T-cell (primary cell): ENCODE results near the gene FYCO1. TPM values are rescaled to one million over a fixed set of nuclear protein-coding genes. Genes with fewer than 3 reads are reported as not detected.
A peak's percentile ranks its signal among the peaks of the same experiment; 100 is the strongest.

Source experiments
- ATAC-seq, 4 experiments: fragments of 200-7000 bp in 3 of 4; fragments of 150-1000 bp in 1 of 4; cut with Tn5 transposase; replicated peaks in 1 of 4; 1 replicate in 3 of 4; 2 replicates in 1 of 4; pipeline ENCODE4 v1.10.0; 2021; ENCODE audit warnings: moderate library complexity in 3 of 4, mild to moderate bottlenecking in 2 of 4, moderate number of reproducible peaks in 1 of 4
- CTCF ChIA-PET, 2 donors: fragments of 300-600 bp; sonication (Branson Sonifier 250); formaldehyde crosslinking; loops; one replicate each; lab custom pipeline; 2022; ENCODE audit warnings: antibody characterized with exemption in 2 of 2; lab: Charles Lee
- POLR2A ChIA-PET, 2 donors: fragments of 300-600 bp; sonication (Branson Sonifier 250); formaldehyde crosslinking; loops; one replicate each; lab custom pipeline; 2022; ENCODE audit warnings: antibody characterized with exemption in 2 of 2; lab: Charles Lee
- DNase-seq, 35 experiments: peaks; one replicate each; pipeline versions ENCODE4 v3.0.0 to v3.0.0-alpha.2; 2013 to 2023
- H3K27ac ChIP-seq: one replicate; pipeline ENCODE4 v1.5.1; 2013; ENCODE audit warnings: low read length
- H3K27me3 ChIP-seq, 2 experiments: replicated peaks in 1 of 2; 1 replicate in 1 of 2; 2 replicates in 1 of 2; pipeline versions ENCODE4 v1.6.1 to v1.7.0; 2013; ENCODE audit warnings: low read length in 1 of 2, mixed read lengths in 1 of 2; ENCODE audit not compliant: control insufficient read depth in 2 of 2, insufficient read depth in 2 of 2; ENCODE audit errors: extremely low read depth in 1 of 2
- H3K36me3 ChIP-seq, 2 donors: 1 replicate in 1 of 2; 2 replicates in 1 of 2; pipeline versions ENCODE4 v1.6.1 to v1.7.0; 2013; ENCODE audit warnings: low read length in 1 of 2; ENCODE audit not compliant: control insufficient read depth in 2 of 2, insufficient read depth in 1 of 2; ENCODE audit errors: extremely low read depth in 1 of 2
- H3K4me1 ChIP-seq, 2 experiments: 1 replicate in 1 of 2; 2 replicates in 1 of 2; pipeline versions ENCODE4 v1.6.1 to v1.7.0; 2013; ENCODE audit warnings: low read length in 2 of 2, mixed read lengths in 1 of 2; ENCODE audit not compliant: insufficient read depth in 2 of 2, control insufficient read depth in 1 of 2; ENCODE audit errors: extremely low read depth in 1 of 2
- H3K4me3 ChIP-seq, 2 donors: 1 replicate in 1 of 2; 2 replicates in 1 of 2; pipeline versions ENCODE4 v1.5.1 to v1.7.0; 2013; ENCODE audit warnings: mild to moderate bottlenecking in 2 of 2, low read length in 1 of 2, moderate library complexity in 1 of 2; ENCODE audit not compliant: control insufficient read depth in 1 of 2; ENCODE audit errors: extremely low read depth in 1 of 2
- H3K9me3 ChIP-seq: 2 replicates; pipeline ENCODE4 v1.7.0; 2013
- H3K27ac Mint-ChIP-seq, 2 donors: one replicate each; pipeline ENCODE4 v1.8.0; 2020 to 2021; ENCODE audit warnings: mild to moderate bottlenecking in 2 of 2, mixed read lengths in 2 of 2
- H3K27me3 Mint-ChIP-seq, 2 donors: one replicate each; pipeline ENCODE4 v1.8.0; 2021 to 2022; ENCODE audit warnings: mixed read lengths in 2 of 2
- H3K36me3 Mint-ChIP-seq: one replicate; pipeline ENCODE4 v1.8.0; 2021; ENCODE audit warnings: mixed read lengths
- H3K4me1 Mint-ChIP-seq, 3 donors: one replicate each; pipeline ENCODE4 v1.8.0; 2020 to 2022; ENCODE audit warnings: mixed read lengths in 3 of 3, mild to moderate bottlenecking in 1 of 3
- H3K4me3 Mint-ChIP-seq, 3 donors: one replicate each; pipeline ENCODE4 v1.8.0; 2020 to 2022; ENCODE audit warnings: mild to moderate bottlenecking in 3 of 3, mixed read lengths in 3 of 3, moderate library complexity in 3 of 3
- H3K9me3 Mint-ChIP-seq, 3 donors: one replicate each; pipeline ENCODE4 v1.8.0; 2020 to 2022; ENCODE audit warnings: mixed read lengths in 3 of 3
- WGBS: methylation state at CpG from one replicate; pipeline ENCODE4 v1.1.5; 2013; ENCODE audit warnings: missing lambda C conversion rate; ENCODE audit not compliant: insufficient coverage; 5-methylcytosine and 5-hydroxymethylcytosine counted together
- total RNA-seq, 35 experiments: library from RNA in 6 of 35; stranded (reverse) in 6 of 35; fragments of 120-200 nt in 1 of 35; gene quantifications; one replicate each; pipeline versions ENCODE4 v1.2.1 to v1.2.4 and lab custom pipeline; 2013 to 2026

Gene FYCO1
- total RNA-seq, 5 donors from 2014 or later (not counting 1 experiment from before 2014, with no cell fraction given) = 24.6 to 46.3 (median 35.0) TPM

- H3K9me3 ChIP-seq = no peaks in the 10 kb centered on the region
- Mint-ChIP-seq H3K27me3 (no peaks in the 10 kb centered on the region), H3K27ac (no peak overlapping the region), H3K4me1 (peaks cover 5 to 31% (median 6%) of the 10 kb centered on the region in 3 donors), H3K36me3 (peaks cover 78% of the 10 kb centered on the region), H3K9me3 (no peaks in the 10 kb centered on the region), H3K4me3 (no peak overlapping the region)
- POLR2A ChIA-PET = interaction anchor here in 1 of 2 donors (0.5 kb wide), 1 partner anchor 285 kb away, joined by 3 read pairs; no protein-coding TSS in a partner anchor
- no peak overlapping the region for H3K27ac ChIP-seq
- no peak overlapping the region for H3K4me3 ChIP-seq
- WGBS = no CpG with 5 or more reads among the region's 2 CpGs
- peaks cover 27 to 89% of the 10 kb centered on the region in 2 donors for H3K36me3 ChIP-seq
- H3K4me1 ChIP-seq = peaks cover 2 to 7% of the 10 kb centered on the region in 2 experiments
- DNase-seq (no peak), ATAC-seq (no peak)
- CTCF ChIA-PET = interaction anchor here (0.9 to 1.2 kb wide), 2 partner anchors 18 to 167 kb away, joined by 4 to 6 read pairs; no protein-coding TSS in a partner anchor
- no peaks in the 10 kb centered on the region for H3K27me3 ChIP-seq
Measured at GRCh38 chr3:45927881-45928280, 67.7 kb downstream of the FYCO1 start.

GRCh38 chr3:45923755-45924154, 71.9 kb downstream of the FYCO1 start:
- Histone ChIP-seq H3K27ac (no peak overlapping the region), H3K4me1 (peaks cover 6 to 14% of the 10 kb centered on the region in 2 experiments), H3K4me3 (no peak overlapping the region), H3K9me3 (no peaks in the 10 kb centered on the region), H3K36me3 (peaks cover 8 to 80% of the 10 kb centered on the region in 2 donors), H3K27me3 (no peaks in the 10 kb centered on the region)
- H3K36me3 Mint-ChIP-seq = peaks cover 71% of the 10 kb centered on the region
- ChIA-PET CTCF (no interaction called here), POLR2A (no interaction called here)
- no peaks in the 10 kb centered on the region for H3K9me3 Mint-ChIP-seq
- H3K27ac Mint-ChIP-seq = no peak overlapping the region
- ATAC-seq (no peak), DNase-seq (no peak)
- H3K27me3 Mint-ChIP-seq = no peaks in the 10 kb centered on the region
- peaks cover 11 to 36% (median 13%) of the 10 kb centered on the region in 3 donors for H3K4me1 Mint-ChIP-seq
- WGBS = 72% methylated on average over 3 of the region's 3 CpGs
- no peak overlapping the region for H3K4me3 Mint-ChIP-seq

- ChIA-PET CTCF (no interaction called here), POLR2A (interaction anchor here (0.5 to 0.7 kb wide), 2 partner anchors 11 to 219 kb away, joined by 3 read pairs; no protein-coding TSS in a partner anchor)
Measured at GRCh38 chr3:45922950-45923590, 72.6 kb downstream of the FYCO1 start.

GRCh38 chr3:45922039-45922326, 73.6 kb downstream of the FYCO1 start:
- Histone ChIP-seq H3K27ac (no peak overlapping the region), H3K4me1 (peaks cover 5 to 18% of the 10 kb centered on the region in 2 experiments), H3K9me3 (no peaks in the 10 kb centered on the region), H3K36me3 (peaks cover 8 to 73% of the 10 kb centered on the region in 2 donors), H3K4me3 (peak overlapping the region in 1 of 2 donors; percentile 3), H3K27me3 (no peaks in the 10 kb centered on the region)
- Mint-ChIP-seq H3K27me3 (no peaks in the 10 kb centered on the region), H3K27ac (peak overlapping the region; percentile 86 to 87), H3K9me3 (no peaks in the 10 kb centered on the region), H3K36me3 (peaks cover 58% of the 10 kb centered on the region), H3K4me3 (no peak overlapping the region), H3K4me1 (peaks cover 13 to 29% (median 20%) of the 10 kb centered on the region in 3 donors)
- DNase-seq (no peak), ATAC-seq (peak in 3 of 4 experiments; percentile 21 to 29 (median 24))
- ChIA-PET POLR2A (no interaction called here), CTCF (no interaction called here)
- 90% methylated on average over 3 of the region's 3 CpGs for WGBS

More at GRCh38 chr3:45922950-45923590, 72.6 kb downstream of the FYCO1 start:
- Histone ChIP-seq H3K27ac (no peak overlapping the region), H3K27me3 (no peaks in the 10 kb centered on the region), H3K9me3 (no peaks in the 10 kb centered on the region), H3K4me1 (peaks cover 5 to 13% of the 10 kb centered on the region in 2 experiments), H3K36me3 (peaks cover 8 to 80% of the 10 kb centered on the region in 2 donors), H3K4me3 (no peak overlapping the region)
- H3K9me3 Mint-ChIP-seq = no peaks in the 10 kb centered on the region
- DNase-seq = no peak
- no peak overlapping the region for H3K27ac Mint-ChIP-seq
- peaks cover 10 to 34% (median 12%) of the 10 kb centered on the region in 3 donors for H3K4me1 Mint-ChIP-seq
- peaks cover 69% of the 10 kb centered on the region for H3K36me3 Mint-ChIP-seq
- WGBS = 93% methylated on average over 2 of the region's 4 CpGs
- H3K27me3 Mint-ChIP-seq = no peaks in the 10 kb centered on the region
- no peak overlapping the region for H3K4me3 Mint-ChIP-seq
- no peak for ATAC-seq

GRCh38 chr3:45921158-45922038, 74.2 kb downstream of the FYCO1 start:
- Mint-ChIP-seq H3K27ac (peak overlapping the region; percentile 86 to 87), H3K4me3 (no peak overlapping the region), H3K4me1 (peaks cover 19 to 34% (median 21%) of the 10 kb centered on the region in 3 donors), H3K36me3 (peaks cover 55% of the 10 kb centered on the region), H3K27me3 (no peaks in the 10 kb centered on the region), H3K9me3 (no peaks in the 10 kb centered on the region)
- Histone ChIP-seq H3K27ac (peak overlapping the region; percentile 15), H3K36me3 (peaks cover 8 to 71% of the 10 kb centered on the region in 2 donors), H3K4me3 (peak overlapping the region in 1 of 2 donors; percentile 3), H3K9me3 (no peaks in the 10 kb centered on the region), H3K27me3 (no peaks in the 10 kb centered on the region), H3K4me1 (peaks cover 6 to 24% of the 10 kb centered on the region in 2 experiments)
- WGBS = 72% methylated on average over 12 of the region's 14 CpGs
- peak in 3 of 4 experiments; percentile 16 to 48 (median 29) for ATAC-seq
- ChIA-PET POLR2A (interaction anchor here in 1 of 2 donors (0.7 kb wide), 1 partner anchor 10 kb away, joined by 3 read pairs; no protein-coding TSS in a partner anchor), CTCF (no interaction called here)
- DNase-seq = no peak
